HG03460 (cell line): ENCODE results near the gene FAM107B.

Experiments
- ATAC-seq: cut with Tn5 transposase; IDR thresholded peaks from one replicate; pipeline ENCODE4 v1.9.1; 2021; ENCODE audit not compliant: unreplicated experiment

Gene FAM107B

DNA sequence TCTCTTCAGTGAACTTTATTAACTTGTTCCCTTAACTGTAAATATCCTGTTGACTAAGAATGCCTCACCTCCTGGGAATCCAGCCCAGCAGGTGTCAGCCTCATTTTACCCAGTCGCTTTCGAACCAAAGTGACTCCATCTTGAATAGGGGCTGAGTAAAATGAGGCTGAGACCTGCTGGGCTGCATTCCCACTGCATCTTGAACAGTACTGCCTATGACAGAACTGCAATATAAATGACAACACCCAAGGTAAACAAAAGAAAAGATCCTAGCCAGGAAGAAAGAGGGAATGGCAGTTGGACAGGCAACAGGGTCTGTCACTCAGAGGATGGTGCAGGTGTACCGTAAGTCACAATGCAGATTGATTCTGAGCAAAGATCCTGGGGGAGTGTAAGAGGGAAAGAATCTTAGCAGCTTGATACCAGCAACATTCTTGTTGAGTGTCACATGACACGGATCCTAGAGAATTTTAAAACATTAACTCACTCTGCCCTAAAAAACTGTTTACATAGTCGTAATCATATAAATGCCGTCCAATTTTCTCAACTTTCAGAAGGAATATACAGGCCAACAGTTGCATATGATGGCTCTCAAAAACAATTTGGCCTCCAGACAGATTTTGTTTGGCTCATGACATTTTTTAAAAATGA, 4.4 kb upstream of the FAM107B start:
- ATAC-seq: no peak

DNA sequence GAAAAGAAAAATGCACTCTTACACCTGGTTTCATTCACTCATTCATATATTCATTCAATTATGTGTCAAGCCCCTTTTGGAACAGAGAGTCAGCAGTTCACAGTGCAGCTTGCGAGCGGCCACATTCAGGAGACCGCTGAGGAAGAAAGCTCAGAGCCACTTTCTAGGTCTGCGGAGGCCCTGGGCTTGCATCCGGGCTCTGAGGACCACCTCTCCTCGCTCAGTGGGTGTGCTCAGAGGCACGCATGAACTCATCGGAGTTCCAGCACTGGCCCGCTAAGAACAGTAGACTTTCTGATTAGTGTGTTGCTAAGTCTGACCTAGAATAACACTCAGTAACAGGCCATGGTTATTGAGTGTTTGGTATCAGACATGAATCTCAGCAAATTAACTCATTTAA, 1.8 kb upstream of the FAM107B start:
- ATAC-seq: no peak

DNA sequence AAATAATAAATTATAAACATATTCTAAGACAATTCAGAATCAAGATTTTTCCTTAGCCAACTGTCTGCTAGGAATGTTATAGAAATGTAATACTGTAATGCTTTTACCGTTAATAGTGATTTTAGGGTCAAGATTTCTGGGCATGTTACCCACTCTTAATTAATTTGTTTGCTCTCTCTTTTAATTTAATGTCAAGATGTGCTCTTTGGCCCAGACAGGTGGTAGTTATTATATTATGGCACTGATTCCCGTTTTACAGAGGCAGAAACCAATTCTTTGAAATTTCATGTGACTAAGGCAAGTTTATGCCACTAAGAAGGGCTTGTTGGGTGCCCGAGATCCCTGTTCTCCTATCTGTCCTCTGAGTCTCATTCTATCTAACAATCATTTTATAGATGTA, 959 bp upstream of the FAM107B start:
- ATAC-seq: no peak

DNA sequence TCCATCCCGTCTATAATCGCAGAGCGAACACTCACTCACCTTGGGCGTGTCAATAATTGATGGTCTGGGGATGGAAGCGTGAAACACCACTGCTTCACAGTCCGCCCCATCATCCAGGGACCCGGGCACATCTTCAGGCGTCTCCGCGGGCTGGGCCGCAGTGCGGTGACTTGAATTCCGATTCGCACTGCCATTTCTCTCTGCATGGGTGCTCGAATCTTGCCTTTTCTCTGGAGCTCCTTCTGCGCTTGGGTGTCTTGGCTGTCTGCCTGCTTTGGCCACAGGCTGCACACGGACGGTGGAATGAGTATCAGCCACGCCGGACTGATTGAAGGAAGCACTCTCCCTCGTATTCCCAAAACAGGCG, 500 bp downstream of the FAM107B start:
- ATAC-seq: no peak

DNA sequence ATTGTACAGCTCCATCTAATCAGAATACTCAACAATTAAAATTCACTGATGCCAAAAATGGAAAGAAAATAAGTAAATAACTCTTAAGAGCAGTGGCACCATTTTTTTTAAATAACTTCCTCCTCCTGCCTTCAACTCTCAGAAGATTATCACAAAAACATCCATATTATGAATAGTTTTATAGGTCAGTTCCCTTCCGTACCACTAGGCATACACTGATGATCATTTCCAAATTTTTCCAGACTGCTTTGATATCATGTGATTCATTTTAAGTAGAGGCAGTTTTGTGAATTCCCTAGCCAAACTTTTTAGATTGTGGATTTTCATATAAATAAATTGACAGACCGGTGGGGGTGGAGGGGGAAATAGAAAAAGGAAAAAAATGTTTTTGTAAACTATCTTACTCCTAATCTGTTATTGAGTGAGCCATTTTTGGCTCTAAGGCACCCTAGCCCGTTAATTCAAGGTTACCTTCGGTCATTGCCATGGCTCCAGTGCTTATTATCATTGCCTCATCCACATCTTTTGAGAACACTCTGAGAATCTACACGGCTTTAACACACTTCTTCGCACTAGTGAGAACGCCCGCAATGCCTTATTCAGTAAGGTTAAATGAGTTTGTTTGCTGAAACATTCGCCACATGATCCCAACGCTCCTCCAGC, 1.0 kb downstream of the FAM107B start:
- no peak for ATAC-seq

DNA sequence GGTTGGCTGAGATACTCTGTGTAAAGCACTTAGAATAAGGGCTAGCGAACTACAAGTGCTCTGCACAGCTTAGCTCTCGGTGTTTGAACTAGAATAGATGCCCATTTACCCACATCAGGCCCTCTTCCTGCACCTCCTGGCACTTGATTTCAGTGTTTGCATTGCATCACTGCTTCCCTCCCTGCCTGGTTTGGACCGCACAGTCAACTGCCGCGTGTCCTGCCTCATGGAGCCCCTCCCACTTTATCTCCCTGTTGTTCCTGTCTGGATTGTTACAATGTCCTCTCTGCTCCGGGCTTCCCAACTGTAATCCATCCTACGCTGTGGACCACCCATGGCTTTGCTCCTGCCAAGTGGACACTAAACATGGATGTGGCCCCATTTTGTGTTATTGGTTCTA, 2.3 kb downstream of the FAM107B start:
- ATAC-seq: no peak

DNA sequence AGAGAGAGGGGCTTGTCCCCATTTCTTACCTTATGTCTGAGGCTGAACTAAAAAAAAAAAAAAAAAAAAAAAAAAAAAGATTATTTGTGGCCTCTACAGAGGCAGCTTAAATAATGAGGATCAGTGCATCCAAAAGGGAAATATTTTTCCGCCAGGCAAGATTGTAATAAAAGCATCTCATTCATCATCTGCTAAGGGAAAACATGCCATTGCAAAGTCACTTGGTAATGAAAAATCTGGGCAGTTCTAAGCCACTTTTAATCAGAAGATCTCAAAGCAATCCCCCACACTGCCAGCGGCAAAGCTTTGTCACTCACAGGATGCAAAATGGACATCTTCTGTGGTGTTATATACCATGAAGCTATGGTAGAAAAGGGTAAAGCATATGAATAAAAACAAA, 3.8 kb downstream of the FAM107B start:
- ATAC-seq: no peak

DNA sequence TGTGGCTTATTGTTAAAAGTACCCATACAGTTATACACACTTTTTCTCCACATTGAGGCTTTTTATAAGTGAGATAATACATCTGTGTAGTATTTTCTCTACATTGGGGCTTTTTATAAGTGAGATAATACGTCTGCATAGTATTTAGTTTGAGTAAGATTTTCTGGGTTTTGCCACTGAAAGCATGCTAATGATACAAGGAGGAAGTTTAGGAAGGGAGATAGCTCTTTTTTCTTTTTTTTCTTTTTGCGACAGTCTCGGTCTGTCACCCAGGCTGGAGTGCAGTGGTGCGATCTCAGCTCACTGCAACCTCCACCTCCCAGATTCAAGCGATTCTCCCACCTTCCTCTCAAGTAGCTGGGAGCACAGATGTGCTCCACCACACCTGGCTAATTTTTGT, 13.3 kb downstream of the FAM107B start:
- ATAC-seq: no peak

DNA sequence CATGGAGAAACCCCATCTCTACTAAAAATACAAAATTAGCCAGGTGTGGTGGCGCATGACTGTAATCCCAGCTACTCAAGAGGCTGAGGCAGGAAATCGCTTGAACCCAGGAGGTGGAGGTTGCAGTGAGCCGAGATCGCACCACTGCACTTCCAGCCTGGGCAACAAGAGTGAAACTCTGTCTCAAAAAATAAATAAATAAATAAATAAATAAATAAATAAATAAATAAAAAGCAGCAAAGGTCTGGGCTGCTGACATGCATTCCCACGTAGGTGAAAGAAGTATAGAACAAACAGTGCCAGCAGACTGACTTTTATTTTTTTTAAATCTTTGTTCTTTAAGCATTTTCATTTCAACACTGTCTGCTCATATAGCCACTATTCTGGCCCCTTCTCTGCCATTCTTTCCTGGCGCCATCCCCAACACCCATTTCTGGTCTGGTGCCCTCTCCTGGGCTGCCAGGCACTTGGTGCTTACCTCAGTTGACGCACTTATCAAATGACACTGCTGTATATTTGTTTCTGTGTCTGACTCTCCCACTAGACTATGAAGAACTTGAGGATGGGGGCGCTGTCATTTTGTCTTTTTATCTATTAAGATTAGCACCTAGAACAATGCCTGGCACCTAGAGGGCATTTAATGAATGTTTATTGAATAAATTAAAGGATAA, 15.6 kb downstream of the FAM107B start:
- ATAC-seq: no peak

DNA sequence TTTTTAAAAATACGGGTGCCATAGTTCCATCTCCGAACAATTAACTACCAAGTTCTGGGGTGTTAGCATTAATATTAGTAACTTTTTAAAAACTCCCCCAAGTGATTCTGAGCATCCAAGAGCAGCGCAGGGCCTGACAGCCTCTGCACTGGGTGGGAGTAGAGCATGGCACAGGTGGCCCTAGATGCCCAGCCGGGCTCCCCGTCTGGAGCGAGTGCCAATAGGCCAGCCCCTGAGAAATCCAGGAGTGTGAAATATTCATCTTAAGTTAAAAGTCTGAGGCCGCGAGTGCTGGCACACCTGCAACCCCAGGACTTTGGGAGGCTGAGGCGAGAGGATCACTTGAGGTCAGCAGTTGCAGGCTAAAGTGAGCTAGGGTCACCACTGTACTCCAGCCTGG, 16.2 kb downstream of the FAM107B start:
- ATAC-seq: no peak

DNA sequence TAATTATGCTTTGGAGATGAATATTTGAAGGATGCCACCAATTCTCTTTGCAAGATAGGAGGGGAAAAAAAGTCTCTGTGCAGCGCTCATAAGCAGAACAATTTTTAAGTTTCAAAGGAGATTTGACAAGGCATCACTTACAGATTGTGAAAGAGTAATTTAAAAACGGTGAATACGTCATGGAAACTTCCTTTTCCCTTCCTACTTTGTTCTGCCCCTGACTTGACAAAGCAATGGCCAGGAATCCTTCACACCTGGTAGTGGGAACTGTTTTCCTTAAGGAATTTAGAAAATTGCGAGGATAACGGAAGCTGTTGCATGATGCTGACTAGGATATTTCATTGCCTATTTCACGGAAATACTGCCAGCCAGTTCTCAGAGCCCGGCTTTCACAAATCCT, 16.7 kb downstream of the FAM107B start:
- ATAC-seq: no peak

DNA sequence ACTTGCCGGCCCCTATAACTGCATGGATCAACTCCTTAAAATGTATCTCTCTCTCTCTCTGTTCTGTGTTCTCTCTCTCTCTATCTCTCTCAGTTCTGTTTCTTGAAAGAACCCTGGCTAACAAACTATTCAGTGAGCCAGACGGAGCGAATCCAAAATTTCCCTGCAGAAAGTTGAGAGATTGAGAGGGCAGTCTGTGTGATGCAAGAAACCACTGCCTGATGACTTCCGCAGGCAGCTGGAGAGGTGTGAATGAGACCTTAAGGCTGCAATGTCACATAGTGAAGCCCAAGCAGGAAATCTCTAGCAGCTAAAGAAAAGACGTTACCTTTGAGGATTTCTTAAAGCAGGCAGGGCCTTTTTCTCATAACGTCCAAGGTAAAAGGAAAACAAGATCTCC, 17.3 kb downstream of the FAM107B start:
- ATAC-seq: no peak

DNA sequence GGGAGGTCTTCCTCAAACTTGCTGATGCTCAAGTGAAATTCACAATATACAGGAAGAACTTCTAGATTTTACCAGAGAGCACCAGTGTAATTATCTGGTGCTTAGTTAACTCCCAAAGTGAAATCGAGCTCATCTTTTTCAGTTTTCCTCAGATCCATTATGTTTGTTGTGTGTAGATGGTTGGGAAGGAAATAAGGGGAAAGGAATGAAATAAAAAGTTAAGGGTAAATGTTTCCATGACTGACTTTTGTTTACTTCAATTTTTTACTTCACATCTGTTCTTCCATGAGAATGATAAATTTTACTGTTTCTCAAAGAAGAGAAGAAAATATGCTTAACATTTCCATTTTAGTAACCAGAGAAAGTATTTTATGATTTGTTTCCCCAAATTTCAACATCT, 21.3 kb downstream of the FAM107B start:
- ATAC-seq: no peak

DNA sequence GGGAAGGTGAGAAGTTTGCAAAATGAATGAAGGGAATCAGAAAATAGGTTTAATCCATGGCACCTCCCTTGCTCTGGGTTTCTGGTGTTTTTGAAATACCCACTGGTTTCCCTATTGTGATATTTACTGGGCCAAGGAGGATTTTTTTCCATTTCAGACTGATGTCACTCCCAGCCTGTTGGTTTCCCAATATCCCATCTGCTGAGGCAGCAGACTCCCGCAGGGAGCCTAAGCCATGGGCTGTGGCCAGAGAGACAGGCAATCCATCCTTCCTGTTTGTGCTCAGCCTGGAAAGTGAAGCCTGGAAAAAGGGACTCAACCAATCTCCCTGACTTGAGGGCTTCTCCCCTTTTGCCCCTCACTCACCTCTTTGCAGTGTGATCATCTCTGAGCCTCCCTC, 22.8 kb downstream of the FAM107B start:
- no peak for ATAC-seq

DNA sequence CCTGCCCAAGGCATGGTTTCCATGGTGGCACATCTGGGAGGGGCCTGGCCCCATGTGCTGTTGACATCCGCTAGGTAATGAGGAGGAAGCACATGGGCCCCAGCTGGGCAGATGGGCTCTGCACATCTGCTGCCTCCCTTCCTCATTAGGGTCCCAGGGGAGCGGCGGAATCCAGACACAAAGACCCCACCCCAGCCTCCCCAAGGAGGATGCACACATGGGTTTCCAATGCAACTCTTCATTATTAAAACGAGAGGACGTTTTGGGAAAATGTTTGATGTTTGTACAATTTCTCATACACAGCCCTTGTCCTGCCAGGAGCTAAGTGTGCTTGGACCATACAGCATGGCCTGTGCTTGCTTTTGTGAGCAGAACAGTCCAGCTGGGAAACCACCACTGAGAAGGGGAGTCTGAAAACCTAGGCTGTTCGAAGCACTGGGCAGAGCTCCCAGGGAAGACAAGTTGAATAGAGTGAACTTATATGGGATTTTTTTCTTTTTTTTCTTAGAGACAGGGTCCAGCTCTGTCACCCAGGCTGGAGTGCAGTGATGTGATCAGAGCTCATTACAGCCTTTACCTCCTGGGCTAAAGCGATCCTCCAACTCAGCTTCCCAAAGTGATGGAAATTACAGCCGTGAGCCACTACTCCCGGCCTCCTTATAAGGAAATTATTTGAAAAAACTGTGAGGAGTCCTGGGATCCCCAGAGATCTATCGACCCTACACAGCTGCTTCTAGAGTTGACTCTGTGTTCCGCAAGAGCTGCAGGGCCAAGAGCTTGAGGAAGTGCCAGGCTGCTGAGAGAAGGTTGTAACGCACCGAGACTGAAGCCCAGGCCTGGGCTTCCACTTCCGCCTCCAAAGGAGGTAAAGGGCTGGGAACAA, 23.4 kb downstream of the FAM107B start:
- ATAC-seq: peak; percentile 72

DNA sequence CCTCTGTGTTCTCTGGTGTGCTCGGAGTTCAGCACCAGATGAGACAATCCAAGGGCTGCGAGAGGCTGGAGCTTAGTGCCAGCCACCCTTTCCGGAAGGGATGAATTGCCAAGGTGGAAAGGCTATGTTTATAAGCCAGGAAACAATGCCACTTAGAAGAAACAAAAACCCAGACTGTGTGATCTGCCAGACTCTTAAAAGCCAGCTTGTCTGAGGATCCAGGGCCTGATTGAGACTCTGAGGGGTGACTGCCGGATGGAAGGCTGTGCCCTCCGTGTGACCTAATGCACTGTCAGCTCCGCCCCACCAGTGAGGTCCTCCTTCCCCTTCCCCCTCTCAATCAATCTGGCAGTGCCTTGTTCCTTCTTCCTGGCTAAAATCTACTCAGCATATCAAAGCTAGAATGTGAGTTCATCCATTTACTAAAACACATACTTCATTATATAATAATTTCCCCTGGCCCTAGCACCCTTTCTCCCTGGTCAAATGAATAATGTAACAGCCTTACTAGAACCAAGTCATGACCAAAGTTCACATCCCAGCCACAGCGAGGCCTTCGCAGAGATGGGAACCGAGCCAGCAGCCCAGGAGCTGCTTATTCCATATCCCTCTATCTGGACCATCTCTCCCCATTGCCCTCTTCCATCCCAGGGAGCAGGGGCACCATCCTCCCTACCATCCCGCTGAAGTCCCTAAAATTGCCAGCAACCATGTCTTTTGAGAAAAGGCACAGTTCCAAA, 25.5 kb downstream of the FAM107B start:
- ATAC-seq: no peak

DNA sequence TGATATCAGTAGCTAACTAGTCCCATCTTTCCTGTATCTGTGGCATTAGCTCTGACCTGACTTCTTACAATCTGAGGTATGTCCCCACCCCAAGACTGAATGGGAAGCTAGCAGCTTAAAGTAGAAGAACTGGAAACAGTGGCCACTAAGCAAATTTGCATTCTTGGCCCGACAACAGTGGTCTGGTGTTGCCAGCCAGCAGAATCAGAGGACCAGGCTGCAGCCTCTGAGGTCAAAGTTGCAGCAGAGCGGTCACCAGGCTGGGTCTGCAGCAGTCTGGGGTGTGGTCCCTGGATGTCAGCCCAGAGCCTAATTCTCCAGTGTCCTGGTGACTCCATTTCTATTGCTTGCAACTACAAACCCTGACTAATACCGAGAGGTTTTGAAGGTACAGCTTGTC, 26.3 kb downstream of the FAM107B start:
- no peak for ATAC-seq

DNA sequence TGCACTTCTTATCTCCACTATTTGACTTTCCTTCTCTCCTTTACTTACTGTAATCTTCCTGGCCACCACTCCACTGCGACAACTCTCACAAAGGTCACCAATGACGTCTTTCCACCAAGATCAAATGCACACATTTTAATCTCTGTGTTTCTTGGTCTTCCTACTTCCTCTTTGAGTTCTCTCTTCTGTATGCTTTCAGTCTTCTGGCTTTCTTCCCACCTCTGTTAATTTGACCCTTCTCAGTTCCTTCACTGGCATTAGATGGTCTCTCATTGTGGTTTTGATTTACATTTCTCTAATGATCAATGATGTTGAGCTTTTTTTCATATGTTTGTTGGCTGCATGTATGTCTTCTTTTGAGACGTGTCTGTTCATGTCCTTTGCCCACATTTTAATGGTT, 31.9 kb downstream of the FAM107B start:
- peak; percentile 80 for ATAC-seq

DNA sequence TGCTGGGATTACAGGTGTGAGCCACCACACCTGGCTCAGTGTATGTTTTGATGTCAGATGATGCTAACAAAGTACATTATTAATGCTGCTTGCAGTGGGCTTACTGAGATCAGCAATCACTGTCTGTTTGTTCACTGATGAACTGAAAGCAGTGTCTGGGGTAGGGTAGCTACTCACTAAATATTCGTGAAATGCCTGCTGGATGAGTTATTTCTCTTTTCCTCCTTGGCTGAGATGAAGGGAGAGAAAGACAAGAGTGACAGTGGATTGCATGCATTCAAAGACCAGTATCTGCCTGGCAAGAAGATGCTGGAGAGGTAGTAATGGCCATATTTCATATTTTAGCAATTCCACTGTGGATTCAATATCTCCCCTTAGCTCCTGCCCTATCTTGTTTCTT, 32.3 kb downstream of the FAM107B start:
- no peak for ATAC-seq

DNA sequence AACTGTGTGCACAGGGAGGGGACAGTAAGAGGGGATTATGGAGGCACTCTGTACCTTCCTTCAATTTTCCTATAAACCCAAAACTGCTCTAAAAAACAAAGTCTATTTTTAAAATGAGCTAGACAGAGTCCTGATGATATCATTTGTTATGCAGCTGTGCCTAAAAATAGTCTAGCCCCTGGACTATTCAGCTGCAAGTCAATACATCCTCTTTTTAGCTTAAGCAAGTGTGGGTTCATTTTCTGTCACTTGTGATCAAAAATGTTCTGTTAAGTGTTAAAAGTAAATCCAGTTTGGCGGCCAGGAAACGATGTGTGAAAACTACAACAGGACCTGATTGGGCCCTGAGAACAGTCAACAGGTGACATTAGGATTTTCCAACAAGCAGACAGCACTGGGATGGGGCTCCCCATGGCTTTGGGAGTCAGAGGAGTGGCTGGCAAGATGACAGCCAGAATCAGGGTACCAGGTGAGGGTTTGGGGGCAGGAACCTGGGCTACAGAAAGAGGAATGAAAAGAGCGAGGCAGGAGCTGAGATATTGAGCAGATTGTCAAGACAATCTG, 33.9 kb downstream of the FAM107B start:
- ATAC-seq: peak; percentile 51
